ENCODE data around the gene RPL36. TPM values are rescaled to one million over a fixed set of nuclear protein-coding genes. Genes with fewer than 3 reads are reported as not detected.
A peak's percentile ranks its signal among the peaks of the same experiment; 100 is the strongest.
"Not testable (repeated sequence)": the region's sequence is repeated elsewhere in the genome, so short reads cannot be mapped to it uniquely, and the experiment has no call there.

RPL36 gene
- total RNA-seq, 2 experiments from 2014 or later: 1,036 to 1,058 TPM

DNA sequence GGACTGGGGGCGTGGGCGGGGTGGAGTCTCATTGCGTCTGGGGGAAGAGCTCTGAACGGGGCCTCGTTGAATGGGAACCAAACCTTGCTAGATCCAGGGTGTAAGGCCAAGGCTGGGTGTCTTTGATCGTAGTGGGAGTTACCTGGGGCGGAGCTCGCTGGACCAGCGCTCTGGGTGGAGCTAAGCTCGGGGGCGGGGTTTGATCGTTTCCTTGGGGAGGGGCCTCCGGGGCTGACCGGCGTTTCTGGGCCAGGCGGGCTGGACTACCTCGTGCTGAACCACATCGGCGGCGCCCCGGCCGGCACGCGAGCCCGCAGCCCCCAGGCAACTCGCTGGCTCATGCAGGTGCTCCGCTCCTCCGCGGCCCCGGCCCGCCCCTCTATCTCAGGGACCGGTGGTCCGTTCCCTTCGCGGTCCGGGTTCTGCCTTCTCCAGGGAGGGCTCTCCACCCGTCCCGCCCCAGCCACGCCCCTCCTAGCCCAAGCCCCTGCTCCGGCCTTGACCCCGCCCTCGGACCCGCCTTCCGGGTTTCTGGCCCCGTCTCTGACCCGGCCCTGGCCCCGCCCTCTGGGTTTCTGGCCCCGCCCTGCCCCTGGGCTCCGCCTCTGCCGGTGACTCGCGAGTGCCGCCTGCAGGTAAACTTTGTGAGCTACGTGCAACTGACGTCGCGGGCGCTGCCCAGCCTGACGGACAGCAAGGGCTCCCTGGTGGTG, 3.3 kb upstream of the RPL36 start:
- Mint-ChIP-seq H3K4me1 (peaks cover 29% of the 10 kb centered on the region), H3K4me3 (peak overlapping the region; percentile 75), H3K27ac (peak overlapping the region; percentile 83), H3K27me3 (peaks cover 5% of the 10 kb centered on the region), H3K9me3 (no peaks in the 10 kb centered on the region), H3K36me3 (ENCODE audit: low read depth) (peaks cover 14% of the 10 kb centered on the region)
- CTCF ChIA-PET: interaction anchor here (0.7 to 2.3 kb wide), 16 partner anchors 22 to 1697 kb away, joined by 3 to 21 read pairs (median 4); partner anchors contain the start of genes CATSPERD, DUS3L, FEM1A and KDM4B
- peak; percentile 99 for DNase-seq
- POLR2A ChIA-PET: interaction anchor here (1.0 to 2.3 kb wide), 7 partner anchors 8 to 142 kb away, joined by 3 to 19 read pairs (median 5); partner anchors contain the start of genes CATSPERD, LONP1, SAFB and SAFB2

DNA sequence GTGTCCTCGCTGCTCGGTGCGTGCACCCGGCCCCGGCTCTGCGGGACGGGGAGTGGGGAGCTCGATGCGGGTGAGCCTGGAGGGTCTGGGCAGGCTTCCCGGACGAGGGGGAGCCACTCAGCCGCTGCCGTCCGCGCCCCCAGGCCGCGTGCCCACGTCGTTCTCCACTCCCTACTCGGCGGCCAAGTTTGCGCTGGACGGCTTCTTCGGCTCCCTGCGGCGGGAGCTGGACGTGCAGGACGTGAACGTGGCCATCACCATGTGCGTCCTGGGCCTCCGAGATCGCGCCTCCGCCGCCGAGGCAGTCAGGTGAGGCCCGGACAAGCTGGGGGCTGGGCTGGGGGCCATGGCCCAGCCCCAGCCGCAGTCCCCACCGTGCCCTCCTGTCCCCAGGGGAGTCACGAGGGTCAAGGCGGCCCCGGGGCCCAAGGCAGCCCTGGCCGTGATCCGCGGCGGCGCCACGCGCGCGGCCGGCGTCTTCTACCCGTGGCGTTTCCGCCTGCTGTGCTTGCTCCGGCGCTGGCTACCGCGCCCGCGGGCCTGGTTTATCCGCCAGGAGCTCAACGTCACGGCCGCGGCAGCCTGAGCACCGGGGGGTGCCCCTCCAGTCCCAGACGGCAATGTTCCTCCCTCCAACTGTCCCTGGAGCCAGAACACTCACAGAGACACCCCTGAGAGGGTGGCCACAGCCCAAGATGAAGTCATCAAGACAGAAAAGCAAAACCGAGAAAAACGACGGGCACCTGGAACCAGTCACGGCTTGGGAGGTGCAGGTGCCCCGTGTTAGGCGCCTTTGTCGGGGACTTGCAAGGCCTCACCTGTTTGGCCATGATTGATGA, 2.5 kb upstream of the RPL36 start:
- Mint-ChIP-seq H3K27me3 (no peaks in the 10 kb centered on the region), H3K9me3 (no peaks in the 10 kb centered on the region), H3K27ac (no peak overlapping the region), H3K4me1 (peaks cover 30% of the 10 kb centered on the region), H3K4me3 (peak overlapping the region; percentile 75), H3K36me3 (ENCODE audit: low read depth) (peaks cover 21% of the 10 kb centered on the region)
- no peak for DNase-seq
- ChIA-PET CTCF (interaction anchor here (0.7 to 2.3 kb wide), 15 partner anchors 21 to 1698 kb away, joined by 3 to 21 read pairs (median 4); partner anchors contain the start of genes CATSPERD, DUS3L, FEM1A and KDM4B), POLR2A (interaction anchor here (0.7 to 2.3 kb wide), 6 partner anchors 9 to 140 kb away, joined by 3 to 19 read pairs (median 4); partner anchors contain the start of genes CATSPERD, LONP1, SAFB and SAFB2)

DNA sequence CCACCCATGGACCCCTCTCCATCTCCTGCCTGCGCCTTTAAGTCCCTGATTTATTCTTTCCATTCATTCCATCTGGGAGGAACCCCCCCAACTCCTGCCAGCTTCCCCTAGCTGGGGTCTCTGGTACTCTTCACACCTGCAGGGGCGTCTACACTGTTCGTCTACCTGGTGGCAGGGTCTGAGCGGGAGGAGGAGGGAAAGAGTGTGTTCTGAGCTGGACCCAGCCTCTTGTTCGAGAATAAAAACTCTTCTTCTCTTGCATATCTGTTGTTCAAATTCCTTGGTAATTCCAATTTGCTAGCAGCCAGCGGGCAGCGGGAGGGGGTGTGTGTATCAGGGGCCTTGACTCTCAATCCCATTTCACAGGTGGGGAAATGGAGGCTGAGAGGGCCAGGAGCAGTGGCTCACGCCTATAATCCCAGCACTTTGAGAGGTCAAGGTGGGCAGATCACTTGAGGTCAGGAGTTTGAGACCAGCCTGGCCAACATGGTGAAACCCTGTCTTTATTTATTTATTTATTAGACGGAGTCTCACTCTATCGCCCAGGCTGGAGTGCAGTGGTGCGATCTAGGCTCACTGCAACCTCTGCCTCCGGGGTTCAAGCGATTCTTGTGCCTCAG, 1.7 kb upstream of the RPL36 start:
- H3K27ac Mint-ChIP-seq, DNase-seq, H3K27me3 Mint-ChIP-seq, H3K9me3 Mint-ChIP-seq: not testable (repeated sequence)
- Mint-ChIP-seq H3K4me3 (peak overlapping the region; percentile 18), H3K36me3 (ENCODE audit: low read depth) (peaks cover 29% of the 10 kb centered on the region), H3K4me1 (peaks cover 37% of the 10 kb centered on the region)
- ChIA-PET CTCF (interaction anchor here (0.6 to 2.4 kb wide), 4 partner anchors 12 to 294 kb away, joined by 3 to 19 read pairs (median 4); partner anchors contain the start of genes SAFB and SAFB2), POLR2A (interaction anchor here (4.1 kb wide), 1 partner anchor 31 kb away, joined by 109 read pairs; the partner anchor contains the start of genes CATSPERD and LONP1)

DNA sequence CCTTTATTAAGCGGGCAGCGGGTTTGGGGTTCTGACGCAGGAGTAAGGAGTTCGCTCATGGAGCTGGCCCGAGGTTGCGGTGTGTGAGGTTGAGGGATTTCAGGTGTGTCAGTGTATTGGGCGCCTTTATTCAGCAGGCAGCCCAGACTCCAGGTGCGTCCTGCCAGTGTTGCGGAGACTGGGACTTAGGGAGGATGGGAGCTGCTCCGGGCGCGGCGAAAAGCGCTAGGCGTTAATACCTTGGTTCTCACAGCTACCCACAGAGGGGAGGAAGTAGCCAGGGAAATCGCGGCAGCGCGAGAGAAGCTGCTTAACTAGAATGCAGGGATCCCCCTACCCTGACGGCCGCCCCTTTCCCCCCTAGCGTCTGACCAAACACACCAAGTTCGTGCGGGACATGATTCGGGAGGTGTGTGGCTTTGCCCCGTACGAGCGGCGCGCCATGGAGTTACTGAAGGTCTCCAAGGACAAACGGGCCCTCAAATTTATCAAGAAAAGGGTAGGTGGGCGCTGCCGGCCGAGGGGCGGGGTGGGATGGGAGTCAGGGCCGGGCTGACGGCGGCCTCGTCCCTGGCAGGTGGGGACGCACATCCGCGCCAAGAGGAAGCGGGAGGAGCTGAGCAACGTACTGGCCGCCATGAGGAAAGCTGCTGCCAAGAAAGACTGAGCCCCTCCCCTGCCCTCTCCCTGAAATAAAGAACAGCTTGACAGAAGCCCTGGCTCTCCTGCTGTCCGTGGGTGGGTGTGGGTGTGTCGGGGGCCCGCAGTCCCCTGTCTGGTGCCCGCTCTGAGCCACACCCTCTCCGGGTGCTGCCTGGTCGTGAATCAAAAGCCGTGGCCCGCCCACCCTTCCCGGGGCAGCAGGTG, 1.1 kb downstream of the RPL36 start:
- H3K27ac Mint-ChIP-seq: peak overlapping the region; percentile 91
- peak; percentile 47 for DNase-seq
- CTCF ChIA-PET: interaction anchor here (0.6 to 2.8 kb wide), 7 partner anchors 18 to 213 kb away, joined by 3 to 76 read pairs (median 4); partner anchors contain the start of genes CATSPERD, LONP1 and VMAC
- POLR2A ChIA-PET: interaction anchor here (0.8 to 4.1 kb wide), 16 partner anchors 8 to 734 kb away, joined by 3 to 109 read pairs (median 6); partner anchors contain the start of genes CATSPERD, DUS3L, KHSRP and LONP1
- no peaks in the 10 kb centered on the region for H3K27me3 Mint-ChIP-seq
- H3K4me1 Mint-ChIP-seq: peaks cover 41% of the 10 kb centered on the region
- H3K9me3 Mint-ChIP-seq: no peaks in the 10 kb centered on the region
- H3K36me3 Mint-ChIP-seq (ENCODE audit: low read depth): peaks cover 43% of the 10 kb centered on the region
- H3K4me3 Mint-ChIP-seq: peak overlapping the region; percentile 90

DNA sequence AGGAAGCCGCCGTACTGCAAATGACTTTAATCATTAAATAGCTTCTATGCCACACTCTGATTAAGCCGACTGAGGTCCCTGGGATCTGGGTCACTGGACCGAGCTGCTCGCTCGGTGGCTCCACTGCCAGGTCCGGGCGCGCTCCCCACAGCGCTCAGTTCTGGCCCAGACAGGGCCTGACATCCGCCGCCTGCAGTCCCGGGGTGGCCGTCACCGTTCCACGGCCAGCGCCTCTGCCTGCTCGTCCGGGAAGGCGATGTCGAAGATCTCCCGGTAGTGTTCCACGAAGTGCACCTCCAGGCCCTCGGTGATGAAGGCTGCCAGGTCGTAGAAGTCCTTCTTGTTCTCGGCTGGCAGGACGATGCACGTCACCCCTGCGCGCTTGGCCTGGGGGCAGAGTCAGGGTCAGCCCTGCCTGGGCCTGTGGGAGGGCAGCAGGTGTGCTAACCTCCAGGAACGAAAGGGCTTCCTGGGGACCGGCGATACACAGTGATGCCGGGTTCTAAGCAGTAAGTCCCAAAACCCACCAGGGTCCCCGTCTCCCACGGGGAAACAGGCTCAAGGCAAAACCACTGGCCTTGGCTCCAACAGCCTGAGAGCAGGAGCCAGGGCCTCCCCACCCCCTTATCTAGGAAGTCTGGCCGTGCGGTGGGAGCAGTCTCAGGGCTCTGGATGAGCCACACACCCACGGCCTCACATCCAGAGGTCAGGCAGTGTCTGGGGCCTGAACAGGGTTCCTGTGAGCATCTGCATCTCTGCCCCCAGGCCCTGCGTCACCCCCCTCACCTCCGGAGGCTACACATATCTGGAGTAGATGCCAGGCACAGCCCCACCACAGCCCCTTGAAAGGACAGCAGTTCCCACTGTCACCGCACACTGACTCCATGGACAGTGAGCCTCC, 2.0 kb downstream of the RPL36 start:
- Mint-ChIP-seq H3K4me3 (peak overlapping the region; percentile 90), H3K9me3 (no peaks in the 10 kb centered on the region), H3K4me1 (peaks cover 36% of the 10 kb centered on the region), H3K36me3 (ENCODE audit: low read depth) (peaks cover 49% of the 10 kb centered on the region), H3K27ac (peak overlapping the region; percentile 91), H3K27me3 (no peaks in the 10 kb centered on the region)
- DNase-seq: no peak
- ChIA-PET POLR2A (interaction anchor here (0.9 to 4.1 kb wide), 10 partner anchors 10 to 136 kb away, joined by 3 to 109 read pairs (median 8); partner anchors contain the start of genes CATSPERD, DUS3L, LONP1 and SAFB), CTCF (interaction anchor here (0.6 to 1.3 kb wide), 3 partner anchors 22 to 144 kb away, joined by 3 to 4 read pairs (median 3); no protein-coding TSS in a partner anchor)

DNA sequence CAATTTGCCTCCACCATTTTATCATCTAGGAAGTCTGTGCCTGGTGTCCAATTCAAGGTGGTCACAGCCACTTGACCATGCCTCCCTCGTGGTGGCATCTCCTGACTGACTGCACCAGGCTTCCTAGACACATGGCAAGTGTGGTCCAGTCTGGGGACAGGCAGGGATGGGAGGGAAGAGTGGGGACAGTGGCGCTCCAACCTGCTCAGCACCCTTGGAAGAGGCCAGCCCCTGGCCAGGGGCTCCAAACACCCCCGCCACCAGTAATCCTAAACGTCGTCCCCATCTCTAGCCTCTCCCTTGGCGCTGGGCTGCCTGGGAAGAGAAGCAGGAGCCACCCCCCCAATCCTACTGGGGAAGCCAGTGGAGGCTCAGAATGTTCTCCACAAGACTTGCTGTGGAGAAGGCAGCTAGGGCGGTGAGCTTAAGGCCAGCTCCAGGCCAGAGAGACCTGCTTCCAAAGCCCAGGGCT, 2.7 kb downstream of the RPL36 start:
- no peaks in the 10 kb centered on the region for H3K9me3 Mint-ChIP-seq
- DNase-seq: no peak
- peak overlapping the region; percentile 90 for H3K4me3 Mint-ChIP-seq
- no peaks in the 10 kb centered on the region for H3K27me3 Mint-ChIP-seq
- peak overlapping the region; percentile 65 for H3K27ac Mint-ChIP-seq
- H3K4me1 Mint-ChIP-seq: peaks cover 35% of the 10 kb centered on the region
- CTCF ChIA-PET: no interaction called here
- peaks cover 51% of the 10 kb centered on the region for H3K36me3 Mint-ChIP-seq (ENCODE audit: low read depth)
- POLR2A ChIA-PET: interaction anchor here (1.1 kb wide), 1 partner anchor 88 kb away, joined by 3 read pairs; no protein-coding TSS in a partner anchor

DNA sequence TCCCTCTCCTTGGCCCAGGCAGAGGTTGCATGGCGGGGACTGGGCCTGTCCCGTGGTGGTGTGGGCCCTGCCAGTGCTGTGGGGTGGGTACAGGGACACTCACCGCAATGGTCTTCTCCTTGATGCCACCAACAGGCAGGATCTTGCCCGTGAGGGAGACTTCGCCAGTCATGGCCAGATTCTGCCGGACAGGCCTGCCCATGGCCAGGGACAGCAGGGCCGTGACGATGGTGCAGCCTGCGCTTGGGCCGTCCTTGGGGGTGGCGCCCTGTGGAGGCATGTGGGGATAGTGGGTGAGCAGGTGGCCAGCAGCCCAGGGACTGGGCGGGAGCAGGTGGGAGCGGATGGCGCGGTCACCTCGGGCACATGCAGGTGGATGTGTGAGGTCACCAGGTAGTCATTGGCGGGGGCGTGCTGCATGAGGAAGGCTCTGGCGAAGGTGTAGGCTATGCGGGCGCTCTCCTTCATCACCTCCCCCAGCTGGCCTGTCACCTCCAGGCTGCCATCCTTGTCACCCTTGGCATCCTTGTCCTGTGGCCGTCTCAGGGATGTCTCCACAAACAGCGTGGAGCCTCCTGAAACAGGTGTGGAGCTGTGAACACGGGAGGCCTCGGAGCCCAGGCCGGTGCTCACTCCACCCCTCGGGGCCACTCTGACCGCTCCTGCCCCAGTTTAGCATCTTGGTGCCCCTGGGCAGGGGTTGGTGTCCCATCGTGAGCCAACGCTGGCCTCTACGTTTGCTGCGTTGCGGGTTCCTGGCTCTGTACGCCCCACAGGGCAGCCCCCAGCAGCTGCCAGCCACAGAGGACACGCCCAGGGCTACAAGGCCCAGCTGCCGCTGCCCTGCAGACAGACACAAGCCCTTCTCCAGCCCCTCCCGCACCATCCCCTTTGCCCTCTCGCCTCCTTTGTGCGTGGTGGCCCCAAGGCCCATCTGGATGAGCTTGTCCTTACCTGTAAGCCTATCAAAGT, 3.4 kb downstream of the RPL36 start:
- Mint-ChIP-seq H3K27me3 (no peaks in the 10 kb centered on the region), H3K9me3 (no peaks in the 10 kb centered on the region), H3K4me3 (peak overlapping the region; percentile 90), H3K27ac (peak overlapping the region; percentile 44), H3K36me3 (ENCODE audit: low read depth) (peaks cover 51% of the 10 kb centered on the region), H3K4me1 (peaks cover 31% of the 10 kb centered on the region)
- no peak for DNase-seq
- ChIA-PET POLR2A (interaction anchor here (1.1 kb wide), 1 partner anchor 87 kb away, joined by 3 read pairs; no protein-coding TSS in a partner anchor), CTCF (no interaction called here)

DNA sequence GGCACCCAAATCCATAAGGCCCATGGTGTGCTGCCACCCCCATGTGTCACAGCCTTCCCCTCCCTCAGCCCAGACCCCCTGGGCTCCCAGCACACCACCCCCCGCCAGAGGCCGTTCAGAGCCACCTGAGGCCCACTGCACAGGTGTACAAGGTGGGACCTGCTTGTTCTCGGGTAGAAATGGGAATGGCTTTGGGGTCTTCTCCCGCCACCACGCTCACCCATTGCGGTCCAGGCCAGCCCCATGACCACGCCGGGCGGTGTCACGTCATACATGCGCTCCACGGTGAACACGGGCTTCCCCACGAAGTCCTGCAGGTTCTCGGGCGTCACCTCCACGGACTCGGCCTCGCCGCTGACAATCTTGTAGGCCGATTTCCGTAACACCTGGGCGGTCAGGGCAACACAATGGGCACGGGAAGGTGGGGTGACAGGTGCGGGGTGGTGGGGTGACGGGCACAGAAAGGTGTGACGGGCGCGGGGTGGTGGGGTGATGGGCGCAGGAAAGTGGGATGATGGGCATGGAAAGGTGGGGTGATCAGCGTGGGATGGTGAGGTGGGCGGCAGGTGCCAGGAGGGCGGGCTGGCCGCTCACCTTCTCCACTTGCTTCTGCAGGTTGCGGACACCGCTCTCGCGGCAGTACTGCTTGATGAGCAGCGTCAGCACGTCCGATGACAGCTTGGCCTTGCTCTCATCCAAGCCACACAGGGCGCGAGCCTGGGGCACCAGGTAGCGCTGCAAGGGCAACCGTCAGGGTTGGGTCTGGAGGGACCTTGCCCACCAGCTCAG, 4.3 kb downstream of the RPL36 start:
- DNase-seq: no peak
- Mint-ChIP-seq H3K27me3 (no peaks in the 10 kb centered on the region), H3K27ac (no peak overlapping the region), H3K36me3 (ENCODE audit: low read depth) (peaks cover 58% of the 10 kb centered on the region), H3K4me3 (no peak overlapping the region), H3K4me1 (peaks cover 29% of the 10 kb centered on the region), H3K9me3 (no peaks in the 10 kb centered on the region)
- CTCF ChIA-PET: no interaction called here
- POLR2A ChIA-PET: interaction anchor here (1.1 kb wide), 1 partner anchor 86 kb away, joined by 3 read pairs; no protein-coding TSS in a partner anchor

DNA sequence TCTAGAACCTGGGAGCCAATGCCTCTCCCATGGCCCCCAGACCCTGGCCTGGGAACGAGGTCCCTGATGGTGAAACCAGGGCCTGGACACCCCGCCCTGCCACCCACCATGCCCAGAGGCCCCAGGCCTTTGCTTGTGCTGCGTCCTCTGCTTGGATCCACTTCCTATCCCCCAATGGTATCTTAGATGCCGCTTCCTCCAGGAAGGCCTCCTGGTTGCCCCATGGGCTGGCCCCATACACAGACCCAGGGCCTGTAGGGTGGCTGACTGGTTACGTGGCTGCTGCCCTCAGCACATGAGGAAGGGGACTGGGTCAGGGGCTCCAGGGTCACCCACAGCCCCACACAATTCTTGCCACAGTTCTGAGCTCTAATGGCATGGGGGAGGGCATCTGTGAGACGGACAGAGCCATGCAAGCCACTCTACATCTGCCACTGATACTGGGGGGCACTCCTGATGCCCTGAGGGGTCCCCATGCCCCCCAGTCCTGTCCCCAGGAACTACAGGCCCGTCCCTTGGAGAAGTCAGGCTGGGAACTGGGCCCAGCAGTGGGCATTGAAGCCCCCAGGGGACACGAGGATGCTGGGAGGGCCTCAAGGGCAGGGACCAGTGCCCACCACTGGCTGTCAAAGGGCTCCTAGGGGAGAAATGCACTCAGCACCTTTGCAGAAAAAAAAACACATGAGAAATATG, 5.0 kb downstream of the RPL36 start:
- Mint-ChIP-seq H3K4me3 (no peak overlapping the region), H3K4me1 (peaks cover 24% of the 10 kb centered on the region), H3K9me3 (no peaks in the 10 kb centered on the region), H3K27me3 (no peaks in the 10 kb centered on the region), H3K36me3 (ENCODE audit: low read depth) (peaks cover 57% of the 10 kb centered on the region), H3K27ac (no peak overlapping the region)
- DNase-seq: no peak
- ChIA-PET CTCF (no interaction called here), POLR2A (interaction anchor here (0.9 kb wide), 1 partner anchor 24 kb away, joined by 4 read pairs; no protein-coding TSS in a partner anchor)
